ENCODE results near the gene HRH1. TPM values are rescaled to one million over a fixed set of nuclear protein-coding genes. Genes with fewer than 3 reads are reported as not detected.
A peak's percentile ranks its signal among the peaks of the same experiment; 100 is the strongest.

HRH1 gene
- total RNA-seq, 1 donor from 2014 or later, result 1.4 TPM

DNA sequence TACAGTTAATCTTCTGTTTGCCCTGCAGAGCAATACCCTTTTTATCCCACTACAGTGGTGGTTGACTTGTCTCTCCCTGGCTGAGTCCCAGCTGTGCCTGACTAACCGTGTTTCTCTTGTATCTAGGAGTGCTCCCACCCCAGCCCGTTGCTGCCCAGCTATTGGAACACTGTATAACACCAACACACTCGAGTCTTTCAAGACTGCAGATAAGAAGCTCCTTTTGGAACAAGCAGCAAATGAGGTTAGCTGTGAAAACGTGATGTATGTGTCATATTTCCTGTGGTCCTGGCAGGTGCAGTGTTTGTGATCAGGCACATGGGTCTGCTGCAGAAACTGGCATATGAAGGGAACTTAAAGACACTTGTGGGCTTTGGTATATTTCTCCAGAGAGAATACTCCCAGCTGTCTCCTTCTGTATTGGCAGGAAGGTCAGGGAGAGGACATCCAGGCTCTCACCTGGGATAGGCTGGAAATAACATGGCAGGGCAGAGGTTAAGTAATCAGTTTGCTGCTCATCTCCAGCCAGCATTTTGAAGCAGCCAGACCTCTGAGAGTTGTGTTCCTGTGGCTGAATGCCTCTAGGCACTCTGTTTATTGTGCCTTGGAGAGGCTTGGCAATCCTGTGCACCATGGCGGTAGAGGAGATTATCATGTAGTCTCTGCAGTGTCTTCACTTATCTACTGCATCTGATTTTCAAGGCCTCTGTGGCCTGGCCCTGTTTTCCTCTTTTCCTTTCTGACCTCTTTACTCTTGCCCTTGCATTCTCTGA, 152.7 kb downstream of the HRH1 start:
- Histone ChIP-seq H3K27me3 (ENCODE audit: low read depth) (no peaks in the 10 kb centered on the region), H3K36me3 (peaks cover 61% of the 10 kb centered on the region), H3K9me3 (replicated peaks) (no peaks in the 10 kb centered on the region), H3K4me3 (no peak overlapping the region), H3K4me1 (peaks cover 25% of the 10 kb centered on the region), H3K27ac (replicated peaks) (peak overlapping the region; percentile 38)
- intact Hi-C loops (cut with micrococcal nuclease), result no loop called here
- TF ChIP-seq, protein P1, sequence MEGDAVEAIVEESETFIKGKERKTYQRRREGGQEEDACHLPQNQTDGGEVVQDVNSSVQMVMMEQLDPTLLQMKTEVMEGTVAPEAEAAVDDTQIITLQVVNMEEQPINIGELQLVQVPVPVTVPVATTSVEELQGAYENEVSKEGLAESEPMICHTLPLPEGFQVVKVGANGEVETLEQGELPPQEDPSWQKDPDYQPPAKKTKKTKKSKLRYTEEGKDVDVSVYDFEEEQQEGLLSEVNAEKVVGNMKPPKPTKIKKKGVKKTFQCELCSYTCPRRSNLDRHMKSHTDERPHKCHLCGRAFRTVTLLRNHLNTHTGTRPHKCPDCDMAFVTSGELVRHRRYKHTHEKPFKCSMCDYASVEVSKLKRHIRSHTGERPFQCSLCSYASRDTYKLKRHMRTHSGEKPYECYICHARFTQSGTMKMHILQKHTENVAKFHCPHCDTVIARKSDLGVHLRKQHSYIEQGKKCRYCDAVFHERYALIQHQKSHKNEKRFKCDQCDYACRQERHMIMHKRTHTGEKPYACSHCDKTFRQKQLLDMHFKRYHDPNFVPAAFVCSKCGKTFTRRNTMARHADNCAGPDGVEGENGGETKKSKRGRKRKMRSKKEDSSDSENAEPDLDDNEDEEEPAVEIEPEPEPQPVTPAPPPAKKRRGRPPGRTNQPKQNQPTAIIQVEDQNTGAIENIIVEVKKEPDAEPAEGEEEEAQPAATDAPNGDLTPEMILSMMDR (IDR thresholded peaks at IDR 0.05; ENCODE audit: borderline replicate concordance), result no peak
- DNase-seq, result no peak

DNA sequence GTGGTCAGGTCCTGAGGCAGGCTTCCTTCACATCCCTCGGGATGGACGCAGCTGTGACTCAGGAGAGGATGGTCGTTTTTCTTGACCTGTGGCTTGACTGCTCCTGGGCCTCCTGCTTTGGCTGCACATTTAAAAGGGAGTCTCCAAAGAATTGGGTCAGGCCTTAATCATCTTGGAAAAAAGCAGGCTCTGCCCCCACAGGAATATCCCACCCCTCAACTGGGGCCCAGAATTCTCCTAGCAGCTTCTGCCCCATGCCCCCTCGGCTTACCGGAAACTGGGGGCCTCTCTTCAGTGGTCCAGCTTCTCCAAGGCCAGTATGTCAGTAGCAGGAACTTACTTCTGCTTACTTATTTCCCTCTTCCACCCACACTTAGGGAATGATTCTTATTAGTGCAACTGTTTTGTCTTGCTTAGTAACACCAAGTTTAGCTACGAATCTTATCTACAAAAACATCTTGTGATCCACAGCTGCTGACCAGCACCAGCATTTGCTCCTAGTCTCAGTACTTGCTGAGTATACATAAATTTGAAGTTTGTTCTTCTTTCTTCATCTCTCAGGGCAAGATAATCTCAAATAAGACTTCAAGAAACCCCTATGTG, 153.6 kb downstream of the HRH1 start:
- Histone ChIP-seq H3K27me3 (ENCODE audit: low read depth) (no peaks in the 10 kb centered on the region), H3K9me3 (replicated peaks) (no peaks in the 10 kb centered on the region), H3K27ac (replicated peaks) (peak overlapping the region; percentile 38), H3K4me3 (no peak overlapping the region), H3K4me1 (peaks cover 25% of the 10 kb centered on the region), H3K36me3 (peaks cover 52% of the 10 kb centered on the region)
- TF ChIP-seq, protein P1 (IDR thresholded peaks at IDR 0.05; ENCODE audit: borderline replicate concordance), result no peak
- intact Hi-C loops (cut with micrococcal nuclease), result no loop called here
- DNase-seq, result no peak

GRCh38 chr3:11310258-11310657, 156.0 kb downstream of the HRH1 start:
- H3K36me3 ChIP-seq, result peaks cover 70% of the 10 kb centered on the region
- H3K27ac ChIP-seq (replicated peaks), result no peak overlapping the region
- TF ChIP-seq, protein P1 (IDR thresholded peaks at IDR 0.05; ENCODE audit: borderline replicate concordance), result no peak
- peaks cover 22% of the 10 kb centered on the region for H3K4me1 ChIP-seq
- no peak overlapping the region for H3K4me3 ChIP-seq
- no peaks in the 10 kb centered on the region for H3K9me3 ChIP-seq (replicated peaks)
- intact Hi-C loops (cut with micrococcal nuclease), result no loop called here
- no peak for DNase-seq
- H3K27me3 ChIP-seq (ENCODE audit: low read depth), result no peaks in the 10 kb centered on the region

DNA sequence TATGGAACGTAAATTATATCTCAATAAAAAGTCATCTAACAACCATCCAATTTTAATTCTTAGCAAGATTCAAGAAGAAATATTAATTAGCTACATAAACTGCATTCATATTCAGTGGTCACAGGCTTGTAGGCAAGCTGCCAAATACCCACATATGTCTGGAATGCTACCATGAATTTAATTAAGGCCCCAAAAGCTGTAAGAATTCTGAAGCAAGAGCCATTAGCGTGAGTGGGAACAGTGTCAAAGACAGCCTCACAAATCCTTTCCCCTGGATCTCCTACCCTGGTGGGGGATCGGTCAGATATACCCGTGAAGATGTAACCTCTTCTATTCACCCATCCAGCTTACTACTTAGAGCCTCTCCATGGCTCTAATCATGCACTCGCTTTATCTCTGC, 157.9 kb downstream of the HRH1 start:
- TF ChIP-seq, protein P1 (IDR thresholded peaks at IDR 0.05; ENCODE audit: borderline replicate concordance), result no peak
- H3K27ac ChIP-seq (replicated peaks), result no peak overlapping the region
- peaks cover 83% of the 10 kb centered on the region for H3K36me3 ChIP-seq
- DNase-seq, result no peak
- no peaks in the 10 kb centered on the region for H3K9me3 ChIP-seq (replicated peaks)
- no peaks in the 10 kb centered on the region for H3K27me3 ChIP-seq (ENCODE audit: low read depth)
- peaks cover 3% of the 10 kb centered on the region for H3K4me1 ChIP-seq
- intact Hi-C loops (cut with micrococcal nuclease), result no loop called here
- no peak overlapping the region for H3K4me3 ChIP-seq

Other genes with a start within 250 kb of the HRH1 start
- gene SLC6A1, start 161.7 kb upstream of the HRH1 start, total RNA-seq, result 0.77 TPM
- 15.7 TPM for gene ATG7, start 117.9 kb downstream of the HRH1 start, total RNA-seq